HEK293 (cell line): ENCODE measurements around the gene RNF217.

Source experiments
- CTCF ChIA-PET: fragments of 350-600 bp; formaldehyde crosslinking; extraction: SDS; loops from one replicate; lab custom pipeline; 2021; ENCODE audit warnings: antibody characterized with exemption; lab: Yijun Ruan, JAX
- POLR2A ChIA-PET: fragments of 300-600 bp; formaldehyde crosslinking; extraction: SDS; loops from one replicate; lab custom pipeline; 2020; ENCODE audit warnings: antibody characterized with exemption, inconsistent platforms; lab: Yijun Ruan, JAX
- H3K27ac ChIP-seq: fragments of 200-500 bp; sonication (Bioruptor generic); 2 replicates; pipeline ENCODE4 v1.5.1; 2014; ENCODE audit warnings: low read depth, low read length, control low read depth, inconsistent platforms; ENCODE audit errors: extremely low read depth
- H3K36me3 ChIP-seq, 2 experiments: fragments of 200-500 bp in 1 of 2; sonication (Bioruptor generic) in 1 of 2; 1 replicate in 1 of 2; 2 replicates in 1 of 2; pipeline ENCODE4 v1.5.1; 2014 to 2017; ENCODE audit warnings: inconsistent platforms in 2 of 2, low read length in 2 of 2; ENCODE audit not compliant: control insufficient read depth in 2 of 2, insufficient read depth in 1 of 2
- H3K4me1 ChIP-seq: fragments of 200-500 bp; sonication (Bioruptor generic); 2 replicates; pipeline ENCODE4 v1.5.1; 2014; ENCODE audit warnings: mild to moderate bottlenecking, low read length, inconsistent platforms; ENCODE audit not compliant: control insufficient read depth, insufficient read depth
- H3K4me3 ChIP-seq: 2 replicates; pipeline ENCODE4 v1.5.1; 2011; ENCODE audit warnings: low read depth, mild to moderate bottlenecking, control low read depth, low read length, moderate library complexity
- H3K9me3 ChIP-seq: fragments of 200-500 bp; sonication (Bioruptor generic); 2 replicates; pipeline ENCODE4 v1.5.1; 2014; ENCODE audit warnings: low read depth, low read length, inconsistent platforms; ENCODE audit not compliant: control insufficient read depth, insufficient read depth
- FEZF1 ChIP-seq: fragments of 450-650 bp; formaldehyde crosslinking; IDR thresholded peaks from 2 replicates; pipeline ENCODE4 v1.5.1; 2016; ENCODE audit warnings: missing biosample characterization, missing genetic modification characterization
- IKZF3 ChIP-seq: fragments of 450-650 bp; IDR thresholded peaks from 2 replicates; pipeline ENCODE4 v1.5.0; 2018; ENCODE audit warnings: missing biosample characterization, mild to moderate bottlenecking, missing genetic modification characterization, moderate library complexity
- OSR2 ChIP-seq: fragments of 450-650 bp; formaldehyde crosslinking; IDR thresholded peaks from 2 replicates; pipeline ENCODE4 v1.5.1; 2016; ENCODE audit warnings: missing biosample characterization, missing genetic modification characterization
- PRDM10 ChIP-seq: fragments of 450-650 bp; formaldehyde crosslinking; IDR thresholded peaks from 2 replicates; pipeline ENCODE4 v1.5.1; 2016; ENCODE audit warnings: missing biosample characterization, missing genetic modification characterization
- SCRT2 ChIP-seq: fragments of 450-650 bp; formaldehyde crosslinking; IDR thresholded peaks from 2 replicates; pipeline ENCODE4 v1.5.1; 2016; ENCODE audit warnings: missing biosample characterization, missing genetic modification characterization
- TRIM28 ChIP-seq: IDR thresholded peaks from 2 replicates; pipeline ENCODE4 v1.6.1; 2011; ENCODE audit warnings: low read length, control low read depth, borderline replicate concordance
- WT1 ChIP-seq: fragments of 450-650 bp; formaldehyde crosslinking; IDR thresholded peaks from 2 replicates; pipeline ENCODE4 v1.5.1; 2016; ENCODE audit warnings: missing biosample characterization, missing genetic modification characterization
- ZNF10 ChIP-seq: fragments of 450-650 bp; formaldehyde crosslinking; IDR thresholded peaks from 2 replicates; pipeline ENCODE4 v1.5.1; 2017; ENCODE audit warnings: missing biosample characterization, missing genetic modification characterization
- ZNF155 ChIP-seq: fragments of 450-650 bp; formaldehyde crosslinking; IDR thresholded peaks from 2 replicates; pipeline ENCODE4 v1.5.1; 2016; ENCODE audit warnings: missing biosample characterization, missing genetic modification characterization
- ZNF341 ChIP-seq: fragments of 450-650 bp; formaldehyde crosslinking; IDR thresholded peaks from 2 replicates; pipeline ENCODE4; 2016; ENCODE audit warnings: low read depth, missing biosample characterization, missing genetic modification characterization
- ZNF391 ChIP-seq: fragments of 450-650 bp; formaldehyde crosslinking; IDR thresholded peaks from 2 replicates; pipeline ENCODE4 v1.5.1; 2016; ENCODE audit warnings: low read depth, missing biosample characterization, missing genetic modification characterization, borderline replicate concordance
- ZNF518A ChIP-seq: fragments of 450-650 bp; formaldehyde crosslinking; conservative IDR thresholded peaks from 2 replicates; pipeline ENCODE4 v1.5.1; 2016; ENCODE audit warnings: low read depth, missing biosample characterization, missing genetic modification characterization
- ZNF555 ChIP-seq: fragments of 450-650 bp; formaldehyde crosslinking; conservative IDR thresholded peaks from 2 replicates; pipeline ENCODE4 v1.5.1; 2017; ENCODE audit warnings: missing biosample characterization, mild to moderate bottlenecking, missing genetic modification characterization, inconsistent platforms
- ZNF664 ChIP-seq: fragments of 450-650 bp; formaldehyde crosslinking; IDR thresholded peaks from 2 replicates; pipeline ENCODE4 v1.5.1; 2016; ENCODE audit warnings: missing biosample characterization, missing genetic modification characterization
- ZNF677 ChIP-seq: fragments of 450-650 bp; IDR thresholded peaks from 2 replicates; pipeline ENCODE4 v1.5.0; 2018; ENCODE audit warnings: missing biosample characterization, mild to moderate bottlenecking, missing genetic modification characterization, moderate library complexity
- ZNF776 ChIP-seq: fragments of 450-650 bp; formaldehyde crosslinking; IDR thresholded peaks from 2 replicates; pipeline ENCODE4 v1.5.0; 2017; ENCODE audit warnings: missing biosample characterization, missing genetic modification characterization, borderline replicate concordance
- ZNF830 ChIP-seq: fragments of 450-650 bp; IDR thresholded peaks from 2 replicates; pipeline ENCODE4 v1.5.0; 2018; ENCODE audit warnings: missing biosample characterization, missing genetic modification characterization, low read depth, mild to moderate bottlenecking, moderate library complexity
- ZNF843 ChIP-seq: fragments of 450-650 bp; formaldehyde crosslinking; IDR thresholded peaks from 2 replicates; pipeline ENCODE4 v1.5.1; 2016; ENCODE audit warnings: missing biosample characterization, missing genetic modification characterization
- ZXDB ChIP-seq: fragments of 450-650 bp; formaldehyde crosslinking; IDR thresholded peaks from 2 replicates; pipeline ENCODE4 v1.5.1; 2016; ENCODE audit warnings: missing biosample characterization, missing genetic modification characterization
- TF ChIP-seq, protein P1 (sequence below): fragments of 450-650 bp; formaldehyde crosslinking; IDR thresholded peaks from 2 replicates; pipeline ENCODE4 v1.5.0; 2017; ENCODE audit warnings: missing biosample characterization, missing genetic modification characterization, borderline replicate concordance
- TF ChIP-seq, protein P2 (sequence below): fragments of 450-650 bp; formaldehyde crosslinking; IDR thresholded peaks from 2 replicates; pipeline ENCODE4 v1.5.1; 2016; ENCODE audit warnings: missing biosample characterization, missing genetic modification characterization

Gene RNF217

GRCh38 chr6:125022391-125022989 is 60.3 kb downstream of the RNF217 start:
- Histone ChIP-seq H3K4me3 (no peak overlapping the region), H3K4me1 (peaks cover 34% of the 10 kb centered on the region), H3K9me3 (no peaks in the 10 kb centered on the region), H3K27ac (peak overlapping the region; percentile 5; the same call in 1 of the 2 replicates), H3K36me3 (no peaks in the 10 kb centered on the region)
- TF ChIP-seq ZNF518A (tag by site-specific recombination), result no peak
- 0 out of 2 replicates have a peak, but pooled peaks have one; percentile 22 for TF ChIP-seq TRIM28
- no peak for TF ChIP-seq ZNF677
- TF ChIP-seq, protein P1, sequence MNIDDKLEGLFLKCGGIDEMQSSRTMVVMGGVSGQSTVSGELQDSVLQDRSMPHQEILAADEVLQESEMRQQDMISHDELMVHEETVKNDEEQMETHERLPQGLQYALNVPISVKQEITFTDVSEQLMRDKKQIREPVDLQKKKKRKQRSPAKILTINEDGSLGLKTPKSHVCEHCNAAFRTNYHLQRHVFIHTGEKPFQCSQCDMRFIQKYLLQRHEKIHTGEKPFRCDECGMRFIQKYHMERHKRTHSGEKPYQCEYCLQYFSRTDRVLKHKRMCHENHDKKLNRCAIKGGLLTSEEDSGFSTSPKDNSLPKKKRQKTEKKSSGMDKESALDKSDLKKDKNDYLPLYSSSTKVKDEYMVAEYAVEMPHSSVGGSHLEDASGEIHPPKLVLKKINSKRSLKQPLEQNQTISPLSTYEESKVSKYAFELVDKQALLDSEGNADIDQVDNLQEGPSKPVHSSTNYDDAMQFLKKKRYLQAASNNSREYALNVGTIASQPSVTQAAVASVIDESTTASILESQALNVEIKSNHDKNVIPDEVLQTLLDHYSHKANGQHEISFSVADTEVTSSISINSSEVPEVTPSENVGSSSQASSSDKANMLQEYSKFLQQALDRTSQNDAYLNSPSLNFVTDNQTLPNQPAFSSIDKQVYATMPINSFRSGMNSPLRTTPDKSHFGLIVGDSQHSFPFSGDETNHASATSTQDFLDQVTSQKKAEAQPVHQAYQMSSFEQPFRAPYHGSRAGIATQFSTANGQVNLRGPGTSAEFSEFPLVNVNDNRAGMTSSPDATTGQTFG (tag by site-specific recombination), result no peak
- TF ChIP-seq ZNF391 (tag by site-specific recombination), result no peak
- TF ChIP-seq SCRT2 (tag by site-specific recombination), result peak; percentile 40; the same call in 1 of the 2 replicates
- TF ChIP-seq ZNF664, result peak; percentile 27; the same call in 1 of the 2 replicates
- TF ChIP-seq ZNF155 (tag by site-specific recombination), result no peak
- CTCF ChIA-PET, result no interaction called here
- POLR2A ChIA-PET, result no interaction called here

- Histone ChIP-seq H3K27ac (peak overlapping the region; percentile 31), H3K36me3 (no peaks in the 10 kb centered on the region), H3K4me3 (no peak overlapping the region), H3K9me3 (no peaks in the 10 kb centered on the region), H3K4me1 (peaks cover 23% of the 10 kb centered on the region)
- POLR2A ChIA-PET, result interaction anchor here (0.7 kb wide), 2 partner anchors 11 to 21 kb away, joined by 4 to 5 read pairs; no protein-coding TSS in a partner anchor
- CTCF ChIA-PET, result no interaction called here
- peak; percentile 90 for TF ChIP-seq ZNF341 (tag by site-specific recombination)
- peak; percentile 53; the same call in 1 of the 2 replicates for TF ChIP-seq OSR2
- TF ChIP-seq WT1 (tag by site-specific recombination), result peak; percentile 95
- TF ChIP-seq ZNF776 (tag by site-specific recombination), result no peak
- TF ChIP-seq ZNF10 (tag by site-specific recombination), result 0 out of 2 replicates have a peak, but pooled peaks have one; percentile 40
- TF ChIP-seq ZXDB (tag by site-specific recombination), result peak; percentile 90
- no peak for TF ChIP-seq ZNF555 (tag by site-specific recombination)
- TF ChIP-seq ZNF830 (tag by site-specific recombination), result no peak
- peak; percentile 97 for TF ChIP-seq FEZF1
- TF ChIP-seq IKZF3 (tag by site-specific recombination), result peak; percentile 67; the same call in 1 of the 2 replicates
- peak; percentile 43 for TF ChIP-seq PRDM10 (tag by site-specific recombination)
- TF ChIP-seq, protein P2, sequence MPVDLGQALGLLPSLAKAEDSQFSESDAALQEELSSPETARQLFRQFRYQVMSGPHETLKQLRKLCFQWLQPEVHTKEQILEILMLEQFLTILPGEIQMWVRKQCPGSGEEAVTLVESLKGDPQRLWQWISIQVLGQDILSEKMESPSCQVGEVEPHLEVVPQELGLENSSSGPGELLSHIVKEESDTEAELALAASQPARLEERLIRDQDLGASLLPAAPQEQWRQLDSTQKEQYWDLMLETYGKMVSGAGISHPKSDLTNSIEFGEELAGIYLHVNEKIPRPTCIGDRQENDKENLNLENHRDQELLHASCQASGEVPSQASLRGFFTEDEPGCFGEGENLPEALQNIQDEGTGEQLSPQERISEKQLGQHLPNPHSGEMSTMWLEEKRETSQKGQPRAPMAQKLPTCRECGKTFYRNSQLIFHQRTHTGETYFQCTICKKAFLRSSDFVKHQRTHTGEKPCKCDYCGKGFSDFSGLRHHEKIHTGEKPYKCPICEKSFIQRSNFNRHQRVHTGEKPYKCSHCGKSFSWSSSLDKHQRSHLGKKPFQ (tag by site-specific recombination), result peak; percentile 69
- TF ChIP-seq ZNF843 (tag by site-specific recombination), result peak; percentile 90
These were observed 63.1 kb downstream of the RNF217 start for GRCh38 chr6:125025164-125025854.
